ENCODE data around the gene ZNF277.
"Not testable (repeated sequence)": the region's sequence is repeated elsewhere in the genome, so short reads cannot be mapped to it uniquely, and the experiment has no call there.

Gene ZNF277

GRCh38 chr7:112213735-112214134 lies 7.2 kb downstream of the ZNF277 start:
- no peak for DNase-seq

DNA sequence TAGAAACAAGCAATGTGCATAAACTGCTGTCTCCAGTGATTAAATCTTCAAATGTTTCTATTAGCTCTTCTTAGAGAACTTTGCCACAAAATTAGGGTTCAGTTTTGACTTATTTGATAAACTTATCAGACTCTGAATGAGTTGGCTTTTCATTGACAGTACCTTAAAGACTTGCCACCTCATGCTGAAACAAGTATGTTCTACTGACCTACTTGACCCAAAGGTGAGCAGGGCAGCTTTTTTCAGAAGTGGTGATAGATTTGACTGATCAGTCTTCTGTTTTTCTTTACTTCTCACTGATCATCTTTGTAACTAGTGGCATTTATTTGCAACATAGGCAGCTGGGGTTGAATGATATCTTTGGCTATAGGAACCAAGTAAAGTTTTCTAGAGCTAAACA lies 7.8 kb downstream of the ZNF277 start:
- DNase-seq, result no peak

GRCh38 chr7:112214883-112215282 lies 8.4 kb downstream of the ZNF277 start:
- DNase-seq, result no peak

DNA sequence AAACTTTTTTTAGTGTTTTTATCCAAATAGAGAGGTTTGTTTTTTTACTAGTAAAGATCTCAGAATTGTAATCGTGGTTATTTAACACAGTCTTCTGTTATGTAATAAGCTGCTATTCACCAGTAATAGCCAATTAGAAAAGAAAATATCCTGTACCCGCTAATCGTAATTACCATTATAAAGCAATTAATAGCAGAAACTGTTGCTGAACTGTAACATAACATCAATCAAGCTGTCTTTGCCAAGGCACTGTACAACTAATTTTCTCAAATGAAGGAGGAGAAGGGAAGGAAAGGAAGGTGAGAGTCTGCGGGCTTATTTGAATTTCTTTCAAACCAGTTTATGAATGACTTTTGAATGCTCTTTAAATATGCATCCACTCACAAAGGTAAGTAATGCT lies 9.3 kb downstream of the ZNF277 start:
- DNase-seq, result no peak

DNA sequence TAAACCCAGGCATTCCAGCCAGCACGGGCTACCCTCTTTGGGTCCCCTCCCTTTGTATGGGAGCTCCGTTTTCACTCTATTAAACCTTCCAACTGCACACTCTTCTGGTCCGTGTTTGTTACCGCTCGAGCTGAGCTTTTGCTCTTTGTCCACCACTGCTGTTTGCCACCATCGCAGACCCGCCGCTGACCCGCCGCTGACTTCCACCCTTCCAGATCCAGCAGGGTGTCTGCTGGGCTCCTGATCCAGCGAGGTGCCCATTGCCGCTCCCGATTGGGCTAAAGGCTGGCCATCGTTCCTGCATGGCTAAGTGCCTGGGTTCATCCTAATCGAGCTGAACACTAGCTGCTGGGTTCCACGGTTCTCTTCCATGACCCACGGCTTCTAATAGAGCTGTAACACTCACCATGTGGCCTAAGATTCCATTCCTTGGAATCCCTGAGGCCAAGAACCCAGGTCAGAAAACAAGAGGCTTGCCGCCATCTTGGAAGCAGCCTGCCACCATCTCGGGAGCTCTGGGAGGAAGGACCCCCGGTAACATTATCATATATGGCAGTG lies 14.5 kb downstream of the ZNF277 start:
- no peak for DNase-seq

DNA sequence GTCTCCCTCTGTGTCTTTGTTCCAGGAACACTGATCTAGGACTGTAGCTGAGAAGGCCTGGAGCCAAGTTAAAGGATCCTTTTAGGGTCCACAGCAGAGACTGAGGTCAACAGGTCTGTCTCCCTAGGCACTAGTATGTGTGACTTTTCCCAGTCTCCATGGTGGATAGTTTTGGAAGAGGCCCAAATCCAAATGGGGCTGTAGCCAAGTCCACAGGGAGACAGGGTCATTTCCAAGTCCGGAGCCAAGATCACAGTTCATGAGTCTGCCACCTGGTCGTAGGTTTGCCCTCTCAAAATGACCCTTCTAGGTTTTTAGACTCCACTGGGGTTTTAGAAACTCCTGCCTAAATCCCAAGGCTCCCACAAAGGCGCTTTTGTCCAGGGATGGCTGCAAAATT lies 16.8 kb downstream of the ZNF277 start:
- DNase-seq, result no peak

GRCh38 chr7:112224186-112224585 lies 17.7 kb downstream of the ZNF277 start:
- DNase-seq, result no peak

GRCh38 chr7:112225006-112225405 lies 18.5 kb downstream of the ZNF277 start:
- DNase-seq, result no peak

DNA sequence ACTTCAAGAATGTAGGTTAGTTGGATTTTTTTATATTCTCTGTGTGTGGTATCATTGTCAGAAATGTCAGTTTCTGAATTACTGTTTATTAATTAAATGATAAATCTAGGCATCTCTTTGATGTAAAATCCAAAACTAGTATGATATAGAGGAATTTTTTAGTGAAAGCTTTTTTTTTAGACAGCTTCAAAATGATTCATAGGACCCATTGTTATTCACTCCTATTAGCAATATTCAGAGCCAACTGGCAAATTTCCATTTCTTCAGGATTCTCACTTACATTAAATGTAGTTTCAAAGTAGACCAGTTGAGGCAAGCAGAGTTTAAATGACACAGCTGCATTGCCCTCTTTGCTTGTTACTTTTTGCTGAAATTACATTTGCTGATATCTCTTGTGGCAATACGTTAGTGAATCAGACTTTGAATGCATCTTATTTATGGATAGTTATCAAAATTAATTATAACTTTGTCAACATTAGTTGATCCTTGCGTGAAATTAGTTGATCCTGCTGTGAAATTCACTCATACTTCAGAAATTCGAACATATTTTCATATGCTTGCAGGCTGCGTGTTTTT lies 20.3 kb downstream of the ZNF277 start:
- no peak for DNase-seq

- DNase-seq, result no peak
These were observed 22.1 kb downstream of the ZNF277 start for GRCh38 chr7:112228632-112229031.

DNA sequence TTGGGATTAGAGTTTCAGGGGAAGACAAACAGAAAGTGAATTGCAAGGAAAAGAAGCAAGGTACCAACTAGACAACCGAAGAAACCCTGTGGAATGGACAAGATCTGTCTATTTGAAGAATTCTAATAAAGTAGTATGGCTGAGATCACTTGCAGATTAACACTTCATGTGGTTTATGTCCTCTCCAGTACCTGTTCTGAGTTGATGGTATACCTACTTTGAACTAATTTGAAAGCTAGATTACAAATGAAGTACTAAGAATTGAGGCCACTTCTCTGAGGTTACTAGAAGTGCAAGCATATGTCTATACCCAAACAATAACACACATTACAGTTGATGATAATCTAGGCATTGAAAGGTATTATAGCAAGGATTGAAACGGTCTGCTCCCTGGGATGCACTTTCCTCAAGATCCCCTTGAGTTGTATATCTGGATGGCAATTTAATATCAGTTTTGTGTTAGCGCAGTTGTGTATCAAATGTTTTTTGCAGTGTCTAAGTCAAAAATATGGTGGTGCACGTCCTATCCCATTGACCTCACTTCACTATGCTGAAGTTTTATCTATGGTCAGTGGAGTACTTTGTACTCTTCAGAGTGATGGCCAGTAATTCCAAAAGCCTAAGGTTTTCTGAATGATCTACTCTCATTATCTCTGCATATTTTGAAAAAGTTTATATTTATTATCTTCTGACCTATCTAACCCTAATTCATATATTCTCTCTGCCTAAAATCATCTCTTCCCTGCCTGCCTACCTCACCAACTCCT lies 25.9 kb downstream of the ZNF277 start:
- no peak for DNase-seq

GRCh38 chr7:112233048-112233697 lies 26.7 kb downstream of the ZNF277 start:
- no peak for DNase-seq

GRCh38 chr7:112234147-112234546 lies 27.7 kb downstream of the ZNF277 start:
- DNase-seq, result no peak

GRCh38 chr7:112236597-112236996 lies 30.1 kb downstream of the ZNF277 start:
- DNase-seq, result no peak

DNA sequence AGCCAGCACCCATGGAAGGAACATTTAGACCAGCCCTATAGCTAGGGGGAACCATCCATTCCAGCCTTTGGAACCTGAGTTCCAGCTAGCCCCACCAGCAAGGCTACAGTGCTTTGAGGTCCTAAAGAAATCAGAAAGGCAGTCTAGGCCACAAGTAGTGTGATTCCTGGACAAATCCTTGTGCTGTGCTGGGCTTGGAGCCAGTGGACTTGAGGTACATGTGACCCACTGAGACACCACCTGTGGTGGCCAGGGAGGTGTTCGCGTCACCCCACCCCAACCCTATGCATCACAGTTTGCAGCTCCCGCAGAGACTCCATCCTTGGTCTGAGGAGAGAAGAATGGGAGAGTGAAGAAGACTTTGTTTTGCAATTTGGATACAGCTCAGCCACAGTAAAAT lies 31.8 kb downstream of the ZNF277 start:
- DNase-seq, result no peak

DNA sequence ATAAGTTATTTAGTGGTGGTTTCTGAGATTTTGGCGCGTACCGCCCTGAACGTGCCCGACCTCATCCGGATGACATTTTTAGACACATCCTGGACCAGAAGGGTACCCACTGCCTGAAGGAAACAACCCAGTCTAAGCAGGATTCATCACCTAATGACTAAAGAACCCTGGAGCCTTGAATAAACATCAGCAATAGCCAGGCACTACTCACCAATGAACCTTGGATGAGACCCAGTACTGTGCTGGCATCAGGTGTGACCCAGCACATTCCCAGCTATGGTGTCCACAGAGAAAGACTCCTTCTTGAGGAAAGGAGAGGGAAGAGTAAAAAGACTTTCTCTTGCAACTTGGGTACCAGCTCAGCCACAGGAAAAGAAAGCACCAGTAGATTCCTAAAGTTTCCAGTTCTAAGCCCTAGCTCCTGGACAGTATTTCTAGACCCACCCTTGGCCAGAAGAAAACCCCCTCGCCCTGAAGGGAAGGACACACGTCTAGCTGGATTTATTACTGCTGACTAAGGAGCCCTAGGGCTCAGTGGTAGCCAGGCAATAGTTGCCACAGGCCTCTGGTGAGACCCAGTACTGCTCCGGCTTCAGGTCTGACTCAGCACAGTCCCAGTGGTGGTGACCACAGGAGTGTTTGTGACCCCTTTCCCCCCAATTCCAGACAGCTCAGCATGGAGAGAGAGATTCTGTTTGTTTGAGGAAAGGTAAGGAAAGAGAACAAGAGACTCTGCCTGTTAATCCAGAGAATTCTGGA lies 32.5 kb downstream of the ZNF277 start:
- no peak for DNase-seq

- DNase-seq, result no peak
These were observed 42.1 kb downstream of the ZNF277 start for GRCh38 chr7:112248598-112248997.

DNA sequence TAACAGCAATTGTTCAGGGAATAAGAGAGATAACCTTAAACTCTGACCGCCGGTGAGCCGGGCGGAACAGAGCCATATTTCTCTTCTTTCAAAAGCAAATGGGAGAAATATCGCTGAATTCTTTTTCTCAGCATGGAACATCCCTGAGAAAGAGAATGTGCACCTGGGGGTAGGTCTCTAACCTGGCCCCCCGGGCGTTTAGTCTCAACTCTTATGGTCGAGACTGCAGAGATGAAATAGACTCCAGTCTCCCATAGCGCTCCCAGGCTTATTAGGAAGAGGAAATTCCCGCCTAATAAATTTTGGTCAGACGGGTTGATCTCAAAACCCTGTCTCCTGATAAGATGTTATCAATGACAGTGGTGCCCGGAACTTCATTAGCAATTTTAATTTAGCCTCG lies 43.5 kb downstream of the ZNF277 start:
- not testable (repeated sequence) for DNase-seq

- no peak for DNase-seq
These were observed 45.6 kb downstream of the ZNF277 start for GRCh38 chr7:112252141-112252540.

GRCh38 chr7:112252691-112253090 lies 46.2 kb downstream of the ZNF277 start:
- no peak for DNase-seq

- DNase-seq, result no peak
These were observed 47.7 kb downstream of the ZNF277 start for GRCh38 chr7:112254156-112254555.

- no peak for DNase-seq
These were observed 48.4 kb downstream of the ZNF277 start for GRCh38 chr7:112254709-112255387.

GRCh38 chr7:112255388-112255720 lies 48.9 kb downstream of the ZNF277 start:
- DNase-seq, result no peak

Data from cerebellar nuclear complex (tissue), 1 donor.